Fibroblast of lung (primary cell): Measurements from ENCODE around the gene PHACTR2. TPM values are rescaled to one million over a fixed set of nuclear protein-coding genes. Genes with fewer than 3 reads are reported as not detected.
"Not testable (repeated sequence)": the region's sequence is repeated elsewhere in the genome, so short reads cannot be mapped to it uniquely, and the experiment has no call there.

Experiments
- DNase-seq, 2 donors: peaks; one replicate each; pipeline versions ENCODE4 v3.0.0 to v3.0.0-alpha.2; 2010; ENCODE audit warnings: low read depth in 2 of 2
- H2AFZ ChIP-seq: 2 replicates; pipeline ENCODE4 v1.5.1; 2012; ENCODE audit warnings: low read length, control low read depth, inconsistent platforms
- H3K27ac ChIP-seq: 2 replicates; pipeline ENCODE4 v1.5.1; 2011; ENCODE audit warnings: low read length, control low read depth; ENCODE audit not compliant: insufficient read depth
- H3K27me3 ChIP-seq: 2 replicates; pipeline ENCODE4 v1.5.1; 2011; ENCODE audit warnings: mild to moderate bottlenecking, low read length; ENCODE audit not compliant: control insufficient read depth, insufficient read depth
- H3K36me3 ChIP-seq: 2 replicates; pipeline ENCODE4 v1.5.1; 2011; ENCODE audit warnings: low read length; ENCODE audit not compliant: control insufficient read depth, insufficient read depth
- H3K4me1 ChIP-seq: 2 replicates; pipeline ENCODE4 v1.5.1; 2011; ENCODE audit warnings: low read length; ENCODE audit not compliant: control insufficient read depth, insufficient read depth; ENCODE audit errors: extremely low read depth
- H3K4me2 ChIP-seq: 2 replicates; pipeline ENCODE4 v1.5.1; 2011; ENCODE audit warnings: low read length, control low read depth; ENCODE audit not compliant: insufficient read depth; ENCODE audit errors: extremely low read depth
- H3K4me3 ChIP-seq, 4 experiments: fragments of 200-600 bp in 1 of 4; sonication (generic) in 1 of 4; replicated peaks in 1 of 4; 2 replicates each; pipeline ENCODE4 v1.5.1; 2011 to 2016; ENCODE audit warnings: low read length in 4 of 4, low read depth in 3 of 4, mild to moderate bottlenecking in 3 of 4, control low read depth in 2 of 4, inconsistent platforms in 1 of 4, mixed read lengths in 1 of 4; ENCODE audit not compliant: insufficient read depth in 1 of 4; ENCODE audit errors: control extremely low read depth in 1 of 4
- H3K79me2 ChIP-seq: 2 replicates; pipeline ENCODE4 v1.5.1; 2012; ENCODE audit warnings: mild to moderate bottlenecking, low read length, inconsistent platforms; ENCODE audit not compliant: control insufficient read depth, insufficient read depth
- H3K9ac ChIP-seq: 2 replicates; pipeline ENCODE4 v1.5.1; 2011; ENCODE audit warnings: mild to moderate bottlenecking, low read length, control low read depth; ENCODE audit not compliant: insufficient read depth
- H3K9me3 ChIP-seq: 2 replicates; pipeline ENCODE4 v1.5.1; 2012; ENCODE audit warnings: low read depth, low read length; ENCODE audit not compliant: control insufficient read depth, insufficient read depth
- H4K20me1 ChIP-seq: 2 replicates; pipeline ENCODE4 v1.5.1; 2011; ENCODE audit warnings: low read length; ENCODE audit not compliant: control insufficient read depth, insufficient read depth; ENCODE audit errors: extremely low read depth
- CTCF ChIP-seq, 2 donors: IDR thresholded peaks in 1 of 2; conservative IDR thresholded peaks in 1 of 2; 1 replicate in 1 of 2; 2 replicates in 1 of 2; pipeline ENCODE4 v1.5.1; 2011 to 2012; ENCODE audit warnings: low read length in 2 of 2, control low read depth in 1 of 2, inconsistent platforms in 1 of 2, low read depth in 1 of 2, mild to moderate bottlenecking in 1 of 2
- EZH2 ChIP-seq: IDR thresholded peaks from 2 replicates; pipeline ENCODE4 v1.5.1; 2012; ENCODE audit warnings: low read length, control low read depth, mild to moderate bottlenecking; ENCODE audit errors: missing control alignments
- polyA plus RNA-seq, 2 donors: library from polyadenylated mRNA; depleted of rRNA in 1 of 2; stranded (reverse) in 1 of 2; unstranded in 1 of 2; fragments of >200 nt; gene quantifications; 2 replicates each; pipeline ENCODE4 v1.2.1, GENCODE V29; 2011 to 2012; ENCODE audit warnings: missing spikeins in 1 of 2
- total RNA-seq: library from RNA; depleted of rRNA; stranded (reverse); fragments of >200 nt; gene quantifications from 2 replicates; pipeline ENCODE4 v1.2.1, GENCODE V29; 2014

Gene PHACTR2
- total and polyA plus RNA-seq, 2 donors (not counting 1 experiment from before 2014, with no cell fraction given) = 40.1 to 55.0 TPM

GRCh38 chr6:143864234-143864633, 186.5 kb downstream of the PHACTR2 start, which contains the start of gene ZC2HC1B:
Gene ZC2HC1B (plus strand): TSS chr6:143864474. CDS start chr6:143864540, 66 bp downstream.
- no peaks in the 10 kb centered on the region for H3K27me3 ChIP-seq
- H3K27ac ChIP-seq = no peak within 1 kb of the TSS
- no peak within 1 kb of the TSS for H3K4me3 ChIP-seq
- peaks cover 6% of the 10 kb centered on the region for H3K36me3 ChIP-seq
- no peaks in the 10 kb centered on the region for H3K9me3 ChIP-seq
- H3K4me2 ChIP-seq = no peak within 1 kb of the TSS
- no peak within 1 kb of the TSS for H3K9ac ChIP-seq
- H3K4me1 ChIP-seq = no peaks in the 10 kb centered on the region
- no peaks in the 10 kb centered on the region for H3K79me2 ChIP-seq
- no peak for DNase-seq
- H4K20me1 ChIP-seq = no peaks in the 10 kb centered on the region
- no peak within 1 kb of the TSS for H2AFZ ChIP-seq
- TF ChIP-seq CTCF (conservative IDR thresholded peaks at IDR 0.05 in 1 of 2, IDR thresholded peaks at IDR 0.05 in 1 of 2; ENCODE audit: low read depth in 1 of 2, low read length in 2 of 2) (no peak), EZH2 (no peak)

DNA sequence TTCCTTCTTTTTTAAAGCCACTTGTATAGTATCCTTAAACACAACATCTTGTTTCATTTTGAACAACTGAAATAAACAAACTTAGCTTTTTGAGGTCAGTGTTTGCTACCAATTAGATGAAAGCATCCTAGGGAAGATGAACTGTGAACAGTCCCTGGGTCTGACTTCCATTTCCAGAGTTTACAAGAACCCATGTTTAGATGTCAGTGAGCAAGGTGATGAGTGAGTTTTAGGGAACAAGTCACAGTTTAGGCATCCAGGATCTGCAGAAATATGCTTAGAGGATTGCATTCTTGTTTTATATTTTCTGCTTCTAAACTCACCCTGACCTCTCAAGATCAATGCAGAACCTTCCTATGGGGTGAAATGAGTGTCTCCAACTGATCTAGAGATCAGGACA, 189.5 kb downstream of the PHACTR2 start:
- H3K4me2 ChIP-seq = no peak overlapping the region

GRCh38 chr6:143868808-143869207, 191.0 kb downstream of the PHACTR2 start:
- H3K27ac ChIP-seq, H4K20me1 ChIP-seq, H2AFZ ChIP-seq, H3K36me3 ChIP-seq, H3K79me2 ChIP-seq, H3K9ac ChIP-seq, H3K9me3 ChIP-seq, H3K4me2 ChIP-seq, DNase-seq, H3K4me1 ChIP-seq, H3K27me3 ChIP-seq, H3K4me3 ChIP-seq: not testable (repeated sequence)

More for the DNA sequence above, 189.5 kb downstream of the PHACTR2 start:
- no peaks in the 10 kb centered on the region for H3K9me3 ChIP-seq
- DNase-seq = peak; percentile 3 to 19
- no peak overlapping the region for H3K9ac ChIP-seq
- no peak for TF ChIP-seq EZH2
- TF ChIP-seq CTCF (conservative IDR thresholded peaks at IDR 0.05 in 1 of 2, IDR thresholded peaks at IDR 0.05 in 1 of 2; ENCODE audit: low read depth in 1 of 2, low read length in 2 of 2) = no peak
- H3K79me2 ChIP-seq = no peaks in the 10 kb centered on the region
- no peaks in the 10 kb centered on the region for H3K27me3 ChIP-seq
- no peaks in the 10 kb centered on the region for H4K20me1 ChIP-seq
- H3K36me3 ChIP-seq = no peaks in the 10 kb centered on the region
- no peak overlapping the region for H3K4me3 ChIP-seq
- H3K27ac ChIP-seq = no peak overlapping the region
- H3K4me1 ChIP-seq = no peaks in the 10 kb centered on the region
- no peak overlapping the region for H2AFZ ChIP-seq

- H4K20me1 ChIP-seq, DNase-seq, H3K27me3 ChIP-seq, H3K36me3 ChIP-seq, H3K9me3 ChIP-seq, H3K79me2 ChIP-seq, H3K27ac ChIP-seq, H3K4me1 ChIP-seq, H3K4me2 ChIP-seq, H2AFZ ChIP-seq, H3K9ac ChIP-seq, H3K4me3 ChIP-seq: not testable (repeated sequence)
Observed at GRCh38 chr6:143871202-143871730, 193.5 kb downstream of the PHACTR2 start.
